NCI-H1417 (cell line): ENCODE results near the gene LRMDA.

Experiments used
- DNase-seq, 3 experiments: peaks; one replicate each; lab custom pipeline; 2025; lab: John Stamatoyannopoulos, UW

LRMDA gene

DNA sequence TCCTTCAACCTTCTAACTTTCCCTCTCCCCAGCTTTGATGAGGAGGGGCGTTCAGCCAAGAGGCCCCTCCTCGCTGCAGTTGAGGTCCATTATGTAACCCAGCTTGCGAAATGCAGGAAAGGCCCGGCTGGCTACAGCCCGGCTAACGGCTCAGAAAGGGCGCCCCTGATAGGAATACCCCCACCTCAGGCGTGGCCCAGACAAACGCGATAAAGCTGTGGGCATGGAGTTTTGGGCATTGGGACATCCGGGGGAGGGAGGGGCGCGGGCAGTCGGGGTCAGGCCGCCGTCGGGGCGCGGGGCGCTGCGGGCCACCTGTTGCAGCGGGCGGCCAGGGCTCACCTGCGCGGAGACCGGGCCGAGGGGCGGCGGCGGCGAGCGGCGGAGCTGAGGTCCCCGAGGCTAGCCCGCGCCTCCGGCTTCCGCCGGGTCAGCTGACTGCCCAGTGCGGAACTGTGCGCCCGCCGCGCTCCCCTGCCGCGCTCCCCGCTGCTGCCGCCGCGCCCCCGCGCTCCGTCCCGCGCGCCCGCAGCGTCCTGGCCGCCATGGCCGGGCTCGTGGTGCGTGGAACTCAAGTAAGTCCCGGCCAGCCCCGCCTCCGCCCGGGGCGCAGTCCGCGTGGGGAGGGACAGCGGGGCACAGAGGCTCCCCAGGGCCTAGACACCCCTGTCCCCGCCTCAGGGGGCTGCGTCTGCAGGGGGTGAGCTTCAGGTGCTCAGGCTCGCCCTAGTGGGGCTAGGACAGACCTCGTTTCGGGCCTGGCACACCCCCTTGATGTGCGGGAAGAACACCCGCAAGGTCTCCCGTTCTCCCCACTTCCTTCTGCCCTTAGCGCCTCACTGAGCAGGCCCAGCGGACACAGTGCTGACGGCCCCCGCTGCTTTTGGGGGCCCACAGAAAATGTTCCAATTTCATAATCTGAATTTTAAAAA lies at the start of gene LRMDA:
TSS of gene LRMDA (plus strand) at position 445 of the 932 bp plus-strand sequence.
- DNase-seq, result peak in 2 of 3 experiments; percentile 15 to 25

DNA sequence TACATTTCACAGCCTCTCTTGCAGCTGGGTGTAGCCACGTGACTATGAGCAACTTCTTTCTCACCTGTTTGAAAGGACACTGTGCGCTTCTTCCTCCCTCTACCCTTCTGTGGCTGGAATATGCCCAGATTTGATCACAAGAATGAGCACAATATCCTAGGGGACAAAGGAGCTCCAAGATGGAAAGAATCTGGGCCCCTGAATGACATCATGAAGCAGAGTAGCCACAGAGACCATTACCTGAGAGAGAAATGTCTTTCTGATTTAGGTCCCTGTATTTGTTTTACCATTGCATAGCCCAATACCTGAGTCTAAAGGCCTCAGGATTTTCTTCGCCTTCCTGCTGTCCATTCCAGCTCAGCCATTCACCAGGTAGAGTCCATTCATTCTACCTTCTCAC lies 45.3 kb upstream of the LRMDA start:
- DNase-seq, result no peak

DNA sequence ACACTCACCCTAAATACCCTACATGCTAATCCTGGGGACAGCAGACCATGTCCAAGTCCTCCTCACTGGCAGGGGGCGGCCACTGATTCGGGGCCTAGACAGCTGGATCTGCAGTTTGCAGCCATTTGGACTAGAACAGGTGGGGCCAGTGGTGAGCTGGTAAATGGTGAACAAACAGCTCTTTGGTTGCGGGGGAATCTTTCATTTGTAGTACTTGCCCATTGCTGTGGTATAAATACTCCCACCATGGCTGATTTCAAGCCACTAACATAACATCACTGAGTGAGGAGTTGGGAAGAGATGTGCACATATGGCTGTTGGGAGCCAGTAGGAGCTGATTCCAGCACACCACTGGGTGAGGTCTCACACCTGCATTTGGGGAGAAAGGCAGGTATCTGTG lies 43.3 kb upstream of the LRMDA start:
- DNase-seq, result no peak

DNA sequence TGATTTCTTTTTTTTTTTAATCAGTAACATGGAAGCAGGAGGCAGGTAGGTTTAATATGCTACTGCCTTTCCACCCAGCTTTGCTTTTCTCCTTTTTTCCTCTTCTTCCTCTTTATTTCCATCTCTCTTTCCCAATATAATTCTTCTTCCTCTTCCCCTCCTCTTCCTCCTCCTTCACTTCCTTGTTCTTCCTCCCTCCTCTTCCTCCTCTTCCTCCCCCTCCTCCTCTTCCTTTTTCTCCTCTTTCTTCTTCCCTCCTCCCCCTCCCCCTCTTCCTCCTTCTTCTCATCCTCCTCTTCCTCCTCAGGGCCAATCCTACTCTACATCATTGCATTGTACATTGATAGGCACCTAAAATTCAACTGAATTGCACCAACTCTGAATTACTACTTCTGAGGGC lies 41.2 kb upstream of the LRMDA start:
- no peak for DNase-seq

DNA sequence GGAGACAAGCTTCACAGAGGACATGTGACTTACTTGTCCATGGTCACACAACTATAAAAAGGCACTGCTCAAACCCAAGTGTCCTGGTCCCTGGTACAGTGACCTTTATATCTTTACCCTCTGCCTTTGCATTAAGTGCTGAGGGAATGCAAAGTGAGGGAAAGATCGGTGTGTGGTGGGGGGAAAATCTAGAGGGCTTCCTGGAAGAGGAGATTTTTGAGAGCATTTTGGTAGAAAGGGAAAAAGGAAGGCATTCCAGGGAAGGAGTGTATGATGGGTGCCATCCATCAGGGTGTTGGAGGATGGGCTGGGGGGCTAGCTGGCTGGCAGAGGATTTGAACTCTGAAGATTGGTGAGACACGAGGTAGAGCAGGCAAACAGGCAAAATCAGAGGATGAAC lies 39.2 kb upstream of the LRMDA start:
- no peak for DNase-seq

DNA sequence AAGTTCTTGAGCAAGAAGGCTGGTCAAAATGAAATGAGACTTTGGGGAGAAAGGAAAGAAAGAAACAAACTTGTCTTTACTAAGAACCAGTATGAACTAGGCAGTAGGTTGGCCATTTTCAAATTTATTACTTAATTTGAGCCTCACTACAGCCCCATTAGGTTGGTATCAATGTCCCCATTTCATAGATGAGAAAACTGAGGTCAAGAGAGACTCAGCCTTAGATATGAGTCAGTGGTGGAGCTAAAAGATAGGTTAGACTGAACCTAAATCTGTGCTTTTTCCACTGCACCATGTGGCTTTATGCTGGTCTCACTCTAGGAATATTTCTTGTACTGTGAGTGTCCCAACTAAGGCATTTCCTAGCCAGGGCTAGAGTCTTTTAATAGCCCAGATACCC lies 38.7 kb upstream of the LRMDA start:
- DNase-seq, result no peak

GRCh38 chr10:75394221-75394620 lies 37.2 kb upstream of the LRMDA start:
- DNase-seq, result no peak

DNA sequence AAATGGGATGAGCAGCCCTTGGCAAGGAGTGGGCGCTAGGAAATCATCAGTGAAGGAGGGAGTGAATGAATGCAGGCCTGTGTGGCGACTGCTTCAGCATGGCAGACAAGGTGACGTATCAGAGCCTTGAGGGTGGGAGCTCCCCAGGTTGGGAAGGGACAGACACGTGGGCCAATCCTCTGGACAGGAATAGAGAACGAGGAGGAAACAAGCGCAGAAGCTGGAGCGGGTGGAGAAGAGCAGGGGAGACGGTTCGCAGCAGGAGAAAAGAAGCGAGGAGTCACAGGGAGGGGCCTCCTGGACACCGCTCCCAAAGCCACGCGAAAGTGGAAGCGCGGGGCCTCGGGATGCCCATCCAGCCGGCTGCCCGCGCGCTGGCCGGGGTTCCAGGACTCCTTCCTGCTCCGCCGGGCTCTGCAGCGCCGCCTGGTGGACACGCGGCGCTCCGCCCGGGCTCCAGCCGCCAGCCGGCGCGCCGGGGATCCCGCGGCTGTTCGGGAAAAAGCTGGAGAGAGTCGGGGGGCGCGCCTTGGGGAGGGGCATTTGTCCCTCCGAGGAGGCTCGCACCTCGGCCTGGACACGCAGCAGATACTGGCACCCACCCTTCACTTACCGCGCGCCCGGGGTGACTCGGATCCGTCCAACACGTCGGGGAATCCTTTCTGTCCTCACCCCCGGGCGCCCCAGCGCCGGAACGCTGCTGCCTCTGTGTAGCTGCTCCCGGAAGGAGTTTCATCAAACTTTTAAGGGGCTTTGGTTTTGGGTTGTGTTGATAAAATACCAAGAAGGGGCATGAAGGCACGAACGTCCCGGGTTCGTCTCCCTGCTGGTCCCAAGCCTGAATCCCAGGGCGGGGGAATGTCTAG lies 36.1 kb upstream of the LRMDA start:
- DNase-seq, result no peak

DNA sequence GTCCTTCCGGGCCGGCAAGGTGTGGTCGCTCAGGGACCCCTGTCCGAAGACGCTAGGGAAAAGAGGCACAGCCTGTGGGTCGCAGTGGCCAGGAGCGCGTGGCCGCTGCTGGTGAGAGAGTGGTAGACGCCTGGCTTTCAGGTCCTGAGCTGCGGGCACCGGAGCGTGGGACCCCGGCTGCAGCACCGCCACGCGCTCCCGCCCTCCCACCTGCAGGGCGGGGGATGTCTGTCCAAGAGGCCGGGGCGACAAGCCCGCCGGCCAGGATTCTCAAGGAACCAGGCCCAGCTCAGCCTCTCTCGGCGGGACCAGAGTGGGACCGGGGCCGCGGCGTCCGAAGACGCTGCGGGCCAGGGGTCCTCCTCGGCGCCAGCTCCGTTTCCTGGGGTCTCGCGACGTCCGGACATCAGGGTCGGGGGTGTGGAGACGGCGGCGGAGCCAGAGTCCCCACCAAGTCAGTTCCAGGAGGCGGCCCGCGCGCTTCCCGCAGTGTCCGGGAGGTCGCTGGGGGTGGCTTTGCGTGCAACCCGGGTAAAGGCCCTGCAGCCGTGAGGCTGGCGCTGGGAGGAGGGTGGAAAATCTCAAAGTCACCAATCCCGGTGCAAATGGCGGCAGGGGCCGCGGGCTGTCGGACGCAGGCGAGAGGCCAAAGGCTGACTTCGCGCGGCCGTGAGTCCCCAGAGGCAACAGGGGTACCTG lies 35.3 kb upstream of the LRMDA start:
- DNase-seq, result no peak

- no peak for DNase-seq
Observed at GRCh38 chr10:75396631-75397495, 34.6 kb upstream of the LRMDA start.

GRCh38 chr10:75397496-75398199 lies 33.8 kb upstream of the LRMDA start:
- DNase-seq, result no peak

DNA sequence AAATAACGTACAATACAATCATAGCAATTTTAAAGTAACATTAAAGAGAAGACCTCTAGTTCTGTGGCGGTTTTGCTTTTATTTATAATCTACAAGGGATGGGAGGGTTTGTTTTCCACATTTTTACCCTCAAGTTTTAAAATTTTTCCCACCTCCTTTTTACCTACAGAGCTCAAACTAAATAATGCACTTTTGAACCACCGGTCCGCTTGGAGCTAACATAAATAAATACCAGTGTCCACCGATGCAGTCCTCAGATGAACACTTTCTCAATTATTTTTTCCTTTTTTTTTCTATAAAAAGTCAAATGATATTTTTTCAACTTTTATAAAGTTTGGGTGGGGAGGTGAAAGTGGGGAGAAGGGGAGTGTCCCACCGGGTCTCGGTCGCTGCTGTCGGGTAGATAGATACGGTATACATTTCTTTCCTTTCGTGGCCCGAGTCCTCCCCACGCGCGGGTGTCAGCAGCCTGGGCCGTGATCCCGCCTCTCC lies 33.2 kb upstream of the LRMDA start:
- no peak for DNase-seq

GRCh38 chr10:75398692-75399460 lies 32.5 kb upstream of the LRMDA start:
- DNase-seq, result no peak

DNA sequence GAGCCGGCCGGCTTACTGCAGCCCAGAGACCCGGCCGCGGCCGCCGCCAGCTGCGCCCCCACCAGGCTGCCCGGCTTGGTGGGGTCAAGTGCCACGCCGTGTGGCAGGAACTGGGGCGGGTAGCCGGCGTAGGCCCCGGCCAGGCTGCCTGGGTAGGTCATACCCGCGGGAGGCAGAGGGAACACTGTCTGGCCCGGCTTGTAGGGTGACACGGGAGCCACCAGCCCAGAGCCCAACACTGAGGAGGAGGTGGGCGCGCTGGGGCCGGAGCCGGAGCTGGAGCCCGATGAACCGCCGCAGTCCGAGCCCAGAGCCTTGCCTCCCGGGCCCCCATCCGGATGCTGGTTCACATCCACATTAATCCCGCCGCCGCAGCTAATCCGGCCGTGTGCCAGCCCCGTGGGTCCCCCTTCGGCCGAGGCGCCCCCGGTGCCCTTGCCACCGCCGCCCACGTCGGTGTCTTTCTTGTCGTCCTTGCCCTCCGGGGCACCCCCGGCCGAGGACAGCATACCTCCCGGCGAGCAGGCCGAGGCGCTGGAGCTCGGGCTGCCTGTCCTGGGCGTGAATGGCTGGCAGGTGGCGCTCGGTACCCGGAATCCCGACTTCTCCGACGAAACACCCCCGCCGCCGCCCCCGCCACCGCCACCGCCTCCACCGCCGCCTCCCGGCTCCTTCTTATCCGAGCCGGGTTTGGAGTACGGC lies 31.8 kb upstream of the LRMDA start:
- DNase-seq, result peak; percentile 52 to 67 (median 55)

DNA sequence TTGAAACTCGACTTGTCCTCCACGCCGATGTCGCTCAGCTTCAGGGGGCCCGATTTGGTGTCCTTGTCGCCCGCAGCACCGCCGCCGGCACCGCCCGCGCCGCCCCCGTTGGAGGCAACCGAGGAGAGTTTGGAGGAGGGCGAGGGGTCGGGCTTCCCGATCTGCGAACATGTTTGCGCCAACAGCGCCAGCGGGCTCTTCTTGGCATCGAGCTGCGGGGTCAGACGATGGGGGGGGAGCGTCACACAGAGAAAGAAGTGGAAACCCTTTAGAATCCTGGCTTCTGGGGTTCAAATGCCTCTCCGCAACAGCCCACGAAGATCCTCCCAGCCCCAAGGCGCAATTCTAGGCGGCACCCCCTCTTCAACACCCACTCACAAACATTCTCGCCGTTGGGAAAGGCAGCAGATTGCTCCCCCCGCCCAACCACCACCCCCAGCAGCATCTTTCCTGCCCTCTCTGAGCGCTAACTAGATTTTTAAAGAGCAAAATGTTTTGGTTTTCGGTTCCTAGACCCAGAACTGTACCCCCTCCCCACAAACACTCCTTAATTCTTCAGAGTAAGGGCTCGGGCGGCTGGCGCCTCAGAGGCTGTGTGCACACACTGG lies 31.2 kb upstream of the LRMDA start:
- peak; percentile 32 to 67 (median 52) for DNase-seq

DNA sequence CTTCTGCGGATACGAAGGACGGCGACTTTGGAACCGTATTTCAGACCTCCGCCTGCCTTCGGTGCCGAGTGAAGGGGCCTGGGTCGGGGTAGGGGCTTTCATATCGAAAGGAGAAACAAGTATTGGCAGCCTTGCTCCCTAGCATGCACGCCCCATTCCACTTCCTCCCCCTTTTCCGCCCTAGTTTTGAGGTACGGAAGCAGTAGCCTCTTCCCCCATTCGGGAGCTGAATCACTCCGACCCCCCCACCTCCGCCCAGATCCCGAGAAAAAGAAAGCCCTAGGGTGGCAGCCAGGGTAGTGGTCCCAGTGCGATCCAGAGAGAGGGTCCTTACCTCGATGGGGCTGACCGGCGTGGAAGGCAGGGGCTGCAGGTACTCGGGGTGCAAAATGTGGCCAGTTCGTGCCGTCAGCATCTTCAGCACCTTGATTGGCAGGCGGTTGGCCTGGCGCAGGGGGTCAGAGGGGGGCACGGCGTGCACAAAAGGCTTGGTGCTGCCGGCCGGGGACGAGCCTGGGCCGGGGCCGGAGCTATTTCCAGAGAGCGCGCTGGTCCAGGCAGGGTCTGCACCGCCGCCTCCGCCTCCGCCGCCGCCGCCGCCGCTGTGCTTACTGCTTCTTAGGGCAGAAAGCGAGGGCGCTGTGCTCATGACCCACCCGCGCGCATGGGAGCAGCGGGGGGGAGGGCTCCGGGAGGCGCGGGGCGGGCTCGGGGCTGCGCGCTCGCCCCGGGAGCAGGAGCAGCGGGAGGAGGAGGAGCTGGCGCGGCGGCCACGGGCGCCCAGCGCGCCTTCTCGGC lies 30.5 kb upstream of the LRMDA start:
- peak; percentile 32 to 86 (median 77) for DNase-seq

DNA sequence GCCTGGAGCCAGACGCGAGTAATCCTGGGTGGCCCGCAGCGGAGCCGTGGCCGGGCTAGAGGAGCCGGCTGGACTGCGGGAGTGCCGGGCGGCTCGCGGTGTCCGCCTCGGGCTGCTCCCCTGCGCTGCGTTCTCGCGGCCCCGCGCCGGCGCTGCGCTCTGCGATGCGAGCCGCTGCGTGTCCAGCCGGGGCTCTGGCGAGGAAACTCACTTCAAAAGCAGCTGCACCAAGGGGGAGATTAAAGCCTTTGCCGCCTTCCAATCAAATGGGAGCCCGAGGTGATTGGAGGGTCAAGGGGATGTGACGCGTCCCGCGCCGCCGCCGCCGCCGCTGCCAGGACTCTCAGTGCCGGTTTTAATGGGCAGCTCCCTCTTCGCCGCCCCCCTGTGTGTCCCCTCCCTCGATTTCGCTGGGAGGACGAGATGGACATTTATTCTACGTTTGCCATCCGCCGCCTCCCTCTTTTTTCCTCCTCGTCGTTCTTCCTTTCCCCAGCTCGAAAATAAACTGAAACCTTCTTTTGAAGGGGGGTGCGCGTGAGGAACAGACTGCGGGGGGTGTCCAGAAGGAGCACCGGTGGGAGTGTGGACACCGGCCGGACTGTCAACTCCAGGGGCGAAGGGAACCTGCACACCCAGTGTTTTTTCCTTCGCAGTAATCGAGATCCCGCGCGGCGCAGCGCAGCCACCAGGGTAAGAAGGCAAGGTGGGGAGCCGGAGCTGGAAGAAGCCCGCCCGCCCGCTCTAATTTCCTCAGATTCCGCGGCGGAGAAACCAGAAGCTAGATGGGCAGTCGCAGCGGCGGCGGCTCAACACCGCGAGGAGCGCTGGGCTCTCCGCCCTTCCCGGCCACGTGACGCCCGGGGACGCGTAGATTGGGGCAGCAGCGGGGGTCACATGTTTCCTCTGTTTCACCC lies 29.6 kb upstream of the LRMDA start, which contains the start of gene ZNF503:
TSS of gene ZNF503 (minus strand) at position 196 of the 917 bp plus-strand sequence. CDS start 345 bp downstream, outside the sequence.
- DNase-seq, result peak; percentile 90 to 95 (median 91)
